ENCODE results near the gene BAZ2B. TPM values are rescaled to one million over a fixed set of nuclear protein-coding genes. Genes with fewer than 3 reads are reported as not detected.

BAZ2B gene
- total RNA-seq, 1 experiment from 2014 or later = 43.3 TPM

GRCh38 chr2:159446817-159447216 is 169.5 kb downstream of the BAZ2B start:
- no peak overlapping the region for H3K27ac Mint-ChIP-seq (ENCODE audit: unreplicated experiment)
- no peak for TF ChIP-seq CTCF (IDR thresholded peaks at IDR 0.05; ENCODE audit: unreplicated experiment)
- DNase-seq = no peak
- no peaks in the 10 kb centered on the region for H3K27me3 Mint-ChIP-seq (ENCODE audit: unreplicated experiment)
- CTCF ChIA-PET = no interaction called here
- intact Hi-C loops (cut with micrococcal nuclease; ENCODE audit: unreplicated experiment) = no loop called here
- H3K4me3 Mint-ChIP-seq (ENCODE audit: low read depth, unreplicated experiment) = no peak overlapping the region
- no TSS peak for BruUV-seq (replicated peaks)
- peaks cover 5% of the 10 kb centered on the region for H3K36me3 Mint-ChIP-seq (ENCODE audit: insufficient read depth, unreplicated experiment)
- no peaks in the 10 kb centered on the region for H3K9me3 Mint-ChIP-seq (ENCODE audit: low read depth, unreplicated experiment)
- H3K4me1 Mint-ChIP-seq (ENCODE audit: low read depth, unreplicated experiment) = no peaks in the 10 kb centered on the region

GRCh38 chr2:159446201-159446600 is 170.1 kb downstream of the BAZ2B start:
- no peaks in the 10 kb centered on the region for H3K4me1 Mint-ChIP-seq (ENCODE audit: low read depth, unreplicated experiment)
- no peak overlapping the region for H3K4me3 Mint-ChIP-seq (ENCODE audit: low read depth, unreplicated experiment)
- H3K36me3 Mint-ChIP-seq (ENCODE audit: insufficient read depth, unreplicated experiment) = peaks cover 5% of the 10 kb centered on the region
- TF ChIP-seq CTCF (IDR thresholded peaks at IDR 0.05; ENCODE audit: unreplicated experiment) = no peak
- no peak for DNase-seq
- no peaks in the 10 kb centered on the region for H3K9me3 Mint-ChIP-seq (ENCODE audit: low read depth, unreplicated experiment)
- H3K27me3 Mint-ChIP-seq (ENCODE audit: unreplicated experiment) = no peaks in the 10 kb centered on the region
- H3K27ac Mint-ChIP-seq (ENCODE audit: unreplicated experiment) = no peak overlapping the region
- CTCF ChIA-PET = no interaction called here
- intact Hi-C loops (cut with micrococcal nuclease; ENCODE audit: unreplicated experiment) = no loop called here
- no TSS peak for BruUV-seq (replicated peaks)

- TF ChIP-seq CTCF (IDR thresholded peaks at IDR 0.05; ENCODE audit: unreplicated experiment) = no peak
- H3K9me3 Mint-ChIP-seq (ENCODE audit: low read depth, unreplicated experiment) = no peaks in the 10 kb centered on the region
- peaks cover 5% of the 10 kb centered on the region for H3K36me3 Mint-ChIP-seq (ENCODE audit: insufficient read depth, unreplicated experiment)
- no peak for DNase-seq
- no TSS peak for BruUV-seq (replicated peaks)
- no peak overlapping the region for H3K27ac Mint-ChIP-seq (ENCODE audit: unreplicated experiment)
- H3K27me3 Mint-ChIP-seq (ENCODE audit: unreplicated experiment) = no peaks in the 10 kb centered on the region
- no peaks in the 10 kb centered on the region for H3K4me1 Mint-ChIP-seq (ENCODE audit: low read depth, unreplicated experiment)
- intact Hi-C loops (cut with micrococcal nuclease; ENCODE audit: unreplicated experiment) = no loop called here
- no peak overlapping the region for H3K4me3 Mint-ChIP-seq (ENCODE audit: low read depth, unreplicated experiment)
- CTCF ChIA-PET = no interaction called here
These were observed 171.0 kb downstream of the BAZ2B start for GRCh38 chr2:159445307-159445706.

- H3K4me3 Mint-ChIP-seq (ENCODE audit: low read depth, unreplicated experiment) = no peak overlapping the region
- intact Hi-C loops (cut with micrococcal nuclease; ENCODE audit: unreplicated experiment) = no loop called here
These were observed 171.6 kb downstream of the BAZ2B start for GRCh38 chr2:159444754-159445153.

More at GRCh38 chr2:159444754-159445153, 171.6 kb downstream of the BAZ2B start:
- CTCF ChIA-PET = no interaction called here
- H3K36me3 Mint-ChIP-seq (ENCODE audit: insufficient read depth, unreplicated experiment) = peaks cover 5% of the 10 kb centered on the region
- H3K4me1 Mint-ChIP-seq (ENCODE audit: low read depth, unreplicated experiment) = no peaks in the 10 kb centered on the region
- no peak for TF ChIP-seq CTCF (IDR thresholded peaks at IDR 0.05; ENCODE audit: unreplicated experiment)
- no TSS peak for BruUV-seq (replicated peaks)
- H3K27ac Mint-ChIP-seq (ENCODE audit: unreplicated experiment) = no peak overlapping the region
- no peaks in the 10 kb centered on the region for H3K9me3 Mint-ChIP-seq (ENCODE audit: low read depth, unreplicated experiment)
- H3K27me3 Mint-ChIP-seq (ENCODE audit: unreplicated experiment) = no peaks in the 10 kb centered on the region
- no peak for DNase-seq

All from Calu3 (cell line).